HEK293T (cell line): ENCODE data around the gene MYO16.

Experiments used
- CTCF ChIA-PET: fragments of 350-600 bp; formaldehyde crosslinking; extraction: SDS; loops from one replicate; lab custom pipeline; 2021; ENCODE audit warnings: antibody characterized with exemption, inconsistent platforms; lab: Yijun Ruan, JAX
- POLR2A ChIA-PET: fragments of 350-600 bp; formaldehyde crosslinking; extraction: SDS; loops from one replicate; lab custom pipeline; 2020; ENCODE audit warnings: antibody characterized with exemption, inconsistent platforms; lab: Yijun Ruan, JAX
- DNase-seq: peaks from one replicate; pipeline ENCODE4 v3.0.0; 2012; ENCODE audit warnings: mixed read lengths; ENCODE audit errors: extremely low spot score
- ARNT ChIP-seq: fragments of 450-650 bp; IDR thresholded peaks from 2 replicates; pipeline ENCODE4 v1.6.1; 2017; ENCODE audit warnings: mild to moderate bottlenecking
- BHLHE40 ChIP-seq: fragments of 450-650 bp; IDR thresholded peaks from 2 replicates; pipeline ENCODE4 v1.6.1; 2016; ENCODE audit warnings: mild to moderate bottlenecking, moderate library complexity, borderline replicate concordance
- CTBP1 ChIP-seq: fragments of 450-650 bp; IDR thresholded peaks from 2 replicates; pipeline ENCODE4 v1.6.1; 2016; ENCODE audit warnings: borderline replicate concordance
- ELF4 ChIP-seq: fragments of 450-650 bp; IDR thresholded peaks from 2 replicates; pipeline ENCODE4 v1.6.1; 2017; ENCODE audit warnings: antibody characterized with exemption
- FOXA1 ChIP-seq: fragments of 450-650 bp; IDR thresholded peaks from 2 replicates; pipeline ENCODE4 v1.6.1; 2016; ENCODE audit warnings: mild to moderate bottlenecking
- FOXK2 ChIP-seq: fragments of 450-650 bp; IDR thresholded peaks from 2 replicates; pipeline ENCODE4 v1.6.1; 2016; ENCODE audit warnings: mild to moderate bottlenecking
- FOXM1 ChIP-seq: fragments of 450-650 bp; IDR thresholded peaks from 2 replicates; pipeline ENCODE4 v1.6.1; 2017; ENCODE audit warnings: mild to moderate bottlenecking, borderline replicate concordance
- HDGF ChIP-seq: fragments of 450-650 bp; IDR thresholded peaks from 2 replicates; pipeline ENCODE4 v1.6.1; 2017; ENCODE audit warnings: antibody characterized with exemption, borderline replicate concordance
- L3MBTL2 ChIP-seq: fragments of 450-650 bp; conservative IDR thresholded peaks from 2 replicates; pipeline ENCODE4 v1.6.1; 2016; ENCODE audit warnings: mild to moderate bottlenecking
- LEF1 ChIP-seq: fragments of 450-650 bp; IDR thresholded peaks from 2 replicates; pipeline ENCODE4 v1.6.1; 2017; ENCODE audit warnings: mild to moderate bottlenecking, borderline replicate concordance
- NFRKB ChIP-seq: fragments of 450-650 bp; IDR thresholded peaks from 2 replicates; pipeline ENCODE4 v1.6.1; 2016; ENCODE audit warnings: mild to moderate bottlenecking, moderate library complexity
- PKNOX1 ChIP-seq: fragments of 450-650 bp; IDR thresholded peaks from 2 replicates; pipeline ENCODE4 v1.6.1; 2016
- SP1 ChIP-seq: fragments of 450-650 bp; IDR thresholded peaks from 2 replicates; pipeline ENCODE4 v1.6.1; 2017
- SUZ12 ChIP-seq: fragments of 450-650 bp; IDR thresholded peaks from 2 replicates; pipeline ENCODE4 v1.6.1; 2016; ENCODE audit warnings: mild to moderate bottlenecking
- TARDBP ChIP-seq: fragments of 450-650 bp; IDR thresholded peaks from 2 replicates; pipeline ENCODE4 v1.6.1; 2016
- ZNF384 ChIP-seq: fragments of 450-650 bp; IDR thresholded peaks from 2 replicates; pipeline ENCODE4 v1.6.1; 2016

MYO16 gene

DNA sequence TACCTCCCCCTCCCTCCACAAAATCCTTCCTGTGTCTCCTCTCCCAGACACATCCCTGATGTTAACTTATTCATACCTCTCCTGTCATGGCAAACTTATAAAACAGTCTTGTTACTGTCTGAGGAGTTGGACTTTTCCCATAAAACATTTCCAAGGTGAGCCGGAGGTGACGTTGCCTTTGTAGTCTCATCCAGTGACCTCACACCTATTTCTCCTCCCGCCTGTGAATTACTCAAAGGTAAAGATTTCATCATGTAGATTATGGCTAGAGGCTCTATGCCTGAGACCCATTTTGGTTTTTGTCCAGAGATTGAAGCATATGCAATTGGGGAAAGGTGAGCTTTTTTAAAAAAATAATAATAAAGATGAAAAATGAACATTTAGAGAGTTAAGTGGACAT, 529.0 kb downstream of the MYO16 start:
- CTCF ChIA-PET = no interaction called here
- no peak for DNase-seq
- POLR2A ChIA-PET = no interaction called here
- TF ChIP-seq SUZ12 (no peak), FOXA1 (no peak), HDGF (no peak), BHLHE40 (no peak), ELF4 (no peak), PKNOX1 (no peak), NFRKB (no peak), ZNF384 (no peak), FOXK2 (no peak), L3MBTL2 (no peak), LEF1 (no peak), CTBP1 (no peak), SP1 (no peak), FOXM1 (no peak)

DNA sequence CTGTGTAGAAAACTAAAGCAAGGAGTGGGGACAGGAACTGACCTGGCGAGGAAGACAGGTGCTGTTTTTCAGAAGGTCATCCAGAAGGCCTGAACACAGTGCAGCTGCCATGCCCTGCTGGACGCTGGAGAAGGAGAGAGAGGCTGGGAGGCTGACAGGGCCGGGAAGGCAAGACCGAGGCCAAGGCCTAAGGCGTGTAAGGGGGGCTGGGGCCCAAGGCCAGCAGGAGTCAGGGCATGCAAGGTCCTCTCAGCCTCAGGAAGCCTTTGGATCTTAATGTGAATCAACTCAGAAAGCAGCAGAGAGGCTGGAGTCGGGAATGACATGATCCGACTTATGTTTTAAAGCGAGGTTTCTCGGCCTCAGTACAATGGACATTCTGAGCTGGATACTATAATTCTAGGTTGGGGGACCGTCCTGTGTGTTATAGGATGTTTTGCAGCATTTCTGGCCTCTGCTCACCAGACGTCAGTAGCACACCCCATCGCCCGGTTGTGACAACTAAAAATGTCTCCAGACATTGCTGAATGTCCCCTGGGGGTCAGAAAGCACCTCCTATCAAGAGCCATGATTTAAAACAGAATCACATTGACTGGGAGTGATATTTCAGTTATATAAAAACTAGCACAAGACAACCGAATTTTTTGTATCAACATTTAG, 530.4 kb downstream of the MYO16 start:
- no peak for TF ChIP-seq TARDBP
- CTCF ChIA-PET = no interaction called here
- POLR2A ChIA-PET = no interaction called here
- DNase-seq = no peak

DNA sequence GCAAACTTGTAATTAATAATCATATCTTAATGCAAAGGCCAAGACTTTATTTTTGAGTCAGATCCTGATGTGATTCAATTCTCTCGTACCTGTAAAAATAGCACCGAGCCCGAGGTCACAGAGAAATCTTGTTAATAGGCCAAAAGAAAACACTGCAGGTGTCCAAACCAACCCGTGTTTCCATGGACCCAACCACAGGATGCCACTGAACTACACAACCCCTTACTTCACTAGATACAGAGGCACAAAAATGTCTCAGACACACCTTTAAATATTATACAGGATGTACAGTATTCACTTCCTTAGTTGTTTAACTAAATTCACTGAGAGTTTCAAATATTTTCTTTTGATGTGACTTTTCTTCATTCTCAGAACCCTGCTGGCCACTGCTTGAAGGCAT, 530.9 kb downstream of the MYO16 start:
- CTCF ChIA-PET = no interaction called here
- no peak for DNase-seq
- POLR2A ChIA-PET = no interaction called here
- no peak for TF ChIP-seq ZNF384

DNA sequence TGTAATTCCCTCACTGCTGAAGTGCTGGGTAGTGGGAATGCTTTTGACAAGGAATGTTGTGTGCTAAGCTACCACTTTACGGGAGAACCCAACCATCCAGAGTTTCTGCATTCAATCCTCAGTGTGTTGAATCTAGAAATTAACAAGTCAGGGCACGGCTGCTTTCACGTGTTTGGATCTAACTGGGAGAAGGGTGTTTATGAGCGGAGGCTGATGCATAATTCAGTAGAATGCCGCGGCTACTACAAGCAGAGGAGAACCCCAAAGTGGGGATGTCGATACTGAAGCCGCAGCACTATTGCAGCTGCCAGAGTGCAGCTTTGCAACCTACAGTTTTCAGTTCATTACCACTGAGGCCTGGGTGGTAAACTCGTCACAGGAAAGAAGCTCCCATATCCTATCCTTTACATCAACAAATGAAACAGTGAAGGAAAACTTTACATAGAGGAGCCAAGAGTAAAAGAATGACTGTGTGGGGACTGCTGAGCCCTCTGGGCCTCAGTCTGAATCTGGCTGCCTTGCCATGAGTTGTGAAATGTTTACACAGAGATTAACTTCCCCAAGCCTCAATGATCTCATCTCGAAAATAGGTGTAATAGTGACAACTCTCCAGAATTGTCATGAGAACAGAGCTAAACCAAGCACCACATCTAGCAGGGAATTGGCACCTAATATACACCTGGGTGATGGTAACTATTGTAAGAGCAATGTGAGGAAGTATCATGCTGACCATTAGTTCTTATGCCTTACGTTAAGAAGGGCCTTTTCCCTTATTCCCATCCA, 531.7 kb downstream of the MYO16 start:
- no peak for TF ChIP-seq L3MBTL2
- CTCF ChIA-PET = no interaction called here
- DNase-seq = no peak

DNA sequence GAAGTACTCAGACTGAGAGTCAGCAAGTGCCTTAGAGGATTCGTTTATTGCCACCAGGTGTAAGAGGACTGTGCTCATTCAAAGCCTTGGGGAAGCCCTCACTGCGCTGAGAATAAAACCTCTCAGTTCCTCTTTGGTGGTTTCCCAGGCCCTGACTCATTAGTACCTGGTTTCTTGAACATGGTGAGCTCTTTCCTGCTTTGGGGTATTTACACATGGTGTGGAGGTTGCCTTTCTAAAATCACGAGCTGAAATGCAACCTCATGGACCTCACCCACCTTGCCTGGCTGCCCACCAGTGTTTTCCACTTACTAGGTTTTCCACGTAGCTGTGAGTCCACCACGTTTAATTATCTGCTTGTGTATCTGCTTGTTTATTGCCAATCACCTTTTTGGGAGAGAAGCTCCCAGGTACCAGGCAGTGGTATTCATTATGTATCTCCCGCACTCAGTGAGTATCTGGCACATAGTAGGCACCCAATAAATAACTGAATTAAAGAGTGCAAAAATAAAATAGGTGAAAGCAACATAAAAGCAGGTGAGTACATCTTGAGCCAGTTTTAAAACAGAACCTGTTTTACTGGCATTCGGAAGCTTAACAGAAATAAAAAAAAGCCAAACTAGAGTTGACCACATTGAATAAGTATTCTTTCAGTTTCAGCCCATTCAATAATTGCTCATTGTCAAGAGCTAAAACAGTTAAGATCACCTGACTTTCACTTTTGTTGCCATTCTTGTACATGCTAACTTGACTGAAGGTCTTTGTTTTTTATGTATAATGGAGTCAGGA, 533.0 kb downstream of the MYO16 start:
- CTCF ChIA-PET = no interaction called here
- DNase-seq = no peak
- POLR2A ChIA-PET = no interaction called here
- TF ChIP-seq ELF4 (no peak), SUZ12 (no peak), ARNT (no peak), LEF1 (no peak), BHLHE40 (no peak), FOXK2 (no peak)

More for the DNA sequence above, 531.7 kb downstream of the MYO16 start:
- POLR2A ChIA-PET = no interaction called here

- TF ChIP-seq L3MBTL2 (no peak), FOXM1 (no peak), ARNT (no peak), ZNF384 (no peak), CTBP1 (no peak)
- no peak for DNase-seq
- ChIA-PET POLR2A (no interaction called here), CTCF (no interaction called here)
Observed at GRCh38 chr13:109163037-109163379, 533.6 kb downstream of the MYO16 start.

DNA sequence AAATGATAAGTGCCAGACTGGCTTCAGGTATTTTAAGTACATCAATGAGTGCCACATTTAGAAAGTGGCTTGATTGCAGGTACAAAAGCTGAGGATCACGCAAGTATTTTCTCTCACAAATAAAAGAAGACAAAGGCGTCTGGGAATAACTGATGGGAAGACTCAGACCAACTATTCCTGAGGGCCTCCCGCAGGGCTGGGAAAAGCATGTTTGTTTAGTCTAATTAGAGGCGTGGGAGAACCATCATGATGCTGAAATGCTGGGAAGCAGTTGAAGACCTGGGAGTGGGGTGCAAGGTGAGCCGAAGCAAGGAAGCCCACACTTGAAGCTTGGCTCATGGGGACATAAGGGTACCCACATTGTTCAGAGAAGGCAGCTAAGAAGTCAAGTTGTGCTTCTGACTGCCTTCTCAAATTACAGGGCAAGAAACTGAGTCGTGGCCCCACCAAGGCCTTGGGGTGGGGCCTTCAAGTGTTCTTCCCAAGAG, 536.0 kb downstream of the MYO16 start:
- POLR2A ChIA-PET = no interaction called here
- CTCF ChIA-PET = no interaction called here
- TF ChIP-seq L3MBTL2 = no peak
- DNase-seq = no peak

DNA sequence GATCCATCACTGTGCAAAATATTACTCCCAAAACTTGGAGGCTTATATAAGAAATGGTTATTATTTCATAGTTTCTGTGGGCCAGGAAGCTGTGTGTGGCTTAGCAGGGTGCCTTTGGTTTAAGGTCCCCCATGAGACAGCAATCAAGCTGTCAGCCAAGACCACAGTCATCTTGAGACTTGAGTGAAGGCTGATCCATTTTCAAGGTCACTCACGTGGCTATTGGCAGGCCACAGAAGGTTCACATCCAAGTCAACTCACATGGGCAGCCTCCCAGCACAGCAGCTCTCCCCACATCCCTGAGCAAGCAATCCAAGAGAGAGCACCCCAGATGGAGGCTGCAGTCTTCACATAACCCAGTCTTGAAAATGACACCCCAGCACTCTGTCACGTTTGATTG, 537.4 kb downstream of the MYO16 start:
- TF ChIP-seq FOXA1 (no peak), NFRKB (no peak), ELF4 (no peak), CTBP1 (no peak), LEF1 (no peak), FOXK2 (no peak), HDGF (no peak), PKNOX1 (no peak), FOXM1 (no peak), L3MBTL2 (no peak), TARDBP (no peak), ARNT (no peak), ZNF384 (no peak), SP1 (no peak), BHLHE40 (no peak), SUZ12 (no peak)
- ChIA-PET POLR2A (no interaction called here), CTCF (no interaction called here)
- DNase-seq = no peak
